ENCODE data around the gene PYHIN1.
A peak's percentile ranks its signal among the peaks of the same experiment; 100 is the strongest.

The PYHIN1 gene

DNA sequence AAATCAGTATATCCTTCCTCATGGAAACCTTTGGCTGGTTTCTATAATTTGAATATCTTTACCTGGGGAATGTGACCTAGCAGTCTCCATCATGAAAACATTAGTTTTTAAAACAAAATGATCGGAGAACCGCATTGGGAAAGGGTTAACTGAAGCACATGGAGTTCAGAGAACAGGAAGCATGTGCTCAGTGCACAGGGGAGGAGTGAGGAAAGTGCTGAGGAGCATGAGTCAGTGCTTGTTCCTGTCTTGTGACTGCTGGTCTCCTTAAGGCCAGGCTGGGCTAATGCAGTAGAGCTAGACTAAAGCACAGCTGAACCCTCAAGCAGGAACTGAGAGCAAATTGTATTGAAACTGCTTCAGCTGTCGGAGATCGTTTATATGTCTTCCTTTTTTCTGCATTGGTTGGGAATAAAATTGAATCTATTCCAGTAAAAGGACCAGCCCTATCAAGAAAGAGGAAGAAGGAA lies 84.1 kb downstream of the PYHIN1 start:
- H3K4me3 ChIP-seq (ENCODE audit: low read depth, low read length): peak overlapping the region; percentile 11
- TF ChIP-seq, protein P1, sequence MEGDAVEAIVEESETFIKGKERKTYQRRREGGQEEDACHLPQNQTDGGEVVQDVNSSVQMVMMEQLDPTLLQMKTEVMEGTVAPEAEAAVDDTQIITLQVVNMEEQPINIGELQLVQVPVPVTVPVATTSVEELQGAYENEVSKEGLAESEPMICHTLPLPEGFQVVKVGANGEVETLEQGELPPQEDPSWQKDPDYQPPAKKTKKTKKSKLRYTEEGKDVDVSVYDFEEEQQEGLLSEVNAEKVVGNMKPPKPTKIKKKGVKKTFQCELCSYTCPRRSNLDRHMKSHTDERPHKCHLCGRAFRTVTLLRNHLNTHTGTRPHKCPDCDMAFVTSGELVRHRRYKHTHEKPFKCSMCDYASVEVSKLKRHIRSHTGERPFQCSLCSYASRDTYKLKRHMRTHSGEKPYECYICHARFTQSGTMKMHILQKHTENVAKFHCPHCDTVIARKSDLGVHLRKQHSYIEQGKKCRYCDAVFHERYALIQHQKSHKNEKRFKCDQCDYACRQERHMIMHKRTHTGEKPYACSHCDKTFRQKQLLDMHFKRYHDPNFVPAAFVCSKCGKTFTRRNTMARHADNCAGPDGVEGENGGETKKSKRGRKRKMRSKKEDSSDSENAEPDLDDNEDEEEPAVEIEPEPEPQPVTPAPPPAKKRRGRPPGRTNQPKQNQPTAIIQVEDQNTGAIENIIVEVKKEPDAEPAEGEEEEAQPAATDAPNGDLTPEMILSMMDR (conservative IDR thresholded peaks at IDR 0.05; ENCODE audit: low read depth, low read length): no peak
- peak; percentile 96 for DNase-seq (ENCODE audit: low read depth)

DNA sequence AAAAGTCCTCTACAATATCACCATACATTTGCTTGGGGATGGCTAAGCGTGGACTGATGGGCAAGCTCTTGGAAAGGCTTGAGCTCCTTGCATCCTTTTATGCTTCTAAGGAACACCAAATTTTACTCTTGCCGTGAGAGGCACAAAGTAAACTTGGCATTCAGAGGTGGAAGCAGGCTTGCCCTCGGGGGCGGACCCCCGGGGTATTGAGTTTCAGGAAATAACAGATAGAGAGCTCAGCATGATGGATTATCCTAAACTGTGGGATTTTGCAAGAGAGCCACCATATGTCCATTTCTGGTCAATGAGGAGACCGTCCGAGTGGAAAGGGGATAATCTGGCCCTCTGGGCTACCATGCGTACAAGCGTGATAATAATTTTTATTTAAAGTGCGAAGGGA lies 92.4 kb downstream of the PYHIN1 start:
- no peak for DNase-seq (ENCODE audit: low read depth)
- TF ChIP-seq, protein P1 (conservative IDR thresholded peaks at IDR 0.05; ENCODE audit: low read depth, low read length): no peak
- H3K4me3 ChIP-seq (ENCODE audit: low read depth, low read length): no peak overlapping the region

DNA sequence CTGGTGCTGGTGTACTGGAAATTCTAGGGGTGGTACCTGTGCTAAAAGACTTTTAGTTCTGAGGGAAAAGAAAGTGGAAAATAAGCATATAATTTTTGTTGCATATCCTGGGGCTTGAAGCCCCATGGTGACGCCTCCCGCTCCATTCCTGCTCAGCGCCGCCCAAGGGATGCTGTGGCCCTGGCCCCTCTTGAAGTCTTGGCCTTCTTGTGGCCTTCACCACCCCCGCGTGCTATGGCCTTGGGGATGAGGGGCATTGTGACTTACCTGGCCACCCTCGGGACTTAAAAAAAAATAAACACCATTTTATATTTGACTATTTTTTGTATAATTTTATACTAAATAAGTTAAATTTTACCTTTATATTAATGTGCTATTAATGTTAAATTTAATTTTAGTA lies 93.7 kb downstream of the PYHIN1 start:
- DNase-seq (ENCODE audit: low read depth): no peak
- TF ChIP-seq, protein P1 (conservative IDR thresholded peaks at IDR 0.05; ENCODE audit: low read depth, low read length): no peak
- H3K4me3 ChIP-seq (ENCODE audit: low read depth, low read length): no peak overlapping the region
